Stomach smooth muscle (tissue), 2 donors: ENCODE data around the gene CCDC92B.

Experiments used
- H3K27ac ChIP-seq: one replicate; pipeline ENCODE4 v1.7.0; 2013; ENCODE audit warnings: mild to moderate bottlenecking, low read length, inconsistent platforms
- H3K27me3 ChIP-seq, 2 donors: one replicate each; pipeline ENCODE4 v1.7.0; 2013; ENCODE audit warnings: low read length in 2 of 2; ENCODE audit not compliant: insufficient read depth in 2 of 2, control insufficient read depth in 1 of 2
- H3K36me3 ChIP-seq, 2 donors: one replicate each; pipeline ENCODE4 v1.7.0; 2013; ENCODE audit warnings: low read length in 2 of 2; ENCODE audit not compliant: control insufficient read depth in 2 of 2, insufficient read depth in 2 of 2
- H3K4me1 ChIP-seq: one replicate; pipeline ENCODE4 v1.7.0; 2013; ENCODE audit warnings: low read length; ENCODE audit not compliant: control insufficient read depth, insufficient read depth
- H3K4me3 ChIP-seq, 2 donors: one replicate each; pipeline ENCODE4 v1.7.0; 2013; ENCODE audit warnings: low read length in 2 of 2
- H3K9ac ChIP-seq, 2 donors: one replicate each; pipeline ENCODE4 v1.7.0; 2013; ENCODE audit warnings: low read length in 2 of 2, mild to moderate bottlenecking in 1 of 2
- H3K9me3 ChIP-seq, 2 donors: one replicate each; pipeline ENCODE4 v1.7.0; 2013; ENCODE audit warnings: low read length in 2 of 2; ENCODE audit not compliant: control insufficient read depth in 2 of 2
- donor health status: healthy.
- donor health status: Pancreatic carcinoma.

CCDC92B gene

DNA sequence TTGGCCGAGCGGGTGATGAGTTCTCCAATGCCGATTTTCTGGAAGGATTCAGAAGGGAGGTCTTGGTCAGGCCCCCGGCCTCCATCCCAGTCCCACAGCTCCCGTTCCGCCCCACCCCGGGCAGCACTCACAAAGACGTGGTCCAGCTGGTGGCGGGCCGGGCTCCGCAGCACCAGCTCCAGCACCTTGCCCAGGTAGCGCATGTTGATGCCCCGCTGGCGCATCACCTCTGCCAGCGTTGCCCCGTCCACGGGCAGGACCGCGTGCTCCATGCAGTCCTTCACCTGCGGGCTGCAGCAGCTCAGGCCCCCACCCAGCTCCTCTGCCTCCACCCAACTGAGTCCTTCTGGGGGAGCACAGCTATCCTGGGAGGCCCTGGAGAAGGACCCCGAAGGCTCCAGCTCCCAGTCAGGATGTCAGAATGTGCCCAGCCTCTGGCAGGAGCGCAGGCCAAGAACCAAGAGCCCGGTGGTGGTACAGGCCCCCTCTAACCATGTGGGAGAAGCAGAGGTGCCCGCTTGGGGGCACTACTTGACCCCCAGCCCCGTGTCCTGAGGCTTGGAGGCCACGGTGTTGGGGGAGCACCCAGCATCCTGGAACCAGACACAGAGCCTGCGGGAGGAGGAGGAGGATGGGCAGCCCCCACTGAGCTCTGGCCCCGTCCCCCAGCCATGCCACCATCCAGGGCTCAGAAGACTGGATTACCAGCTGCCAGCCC lies 54.0 kb downstream of the CCDC92B start:
- H3K9ac ChIP-seq: no peak overlapping the region
- H3K36me3 ChIP-seq: peaks cover 35 to 47% of the 10 kb centered on the region in 2 donors
- H3K9me3 ChIP-seq: no peaks in the 10 kb centered on the region
- no peaks in the 10 kb centered on the region for H3K4me1 ChIP-seq
- H3K27me3 ChIP-seq: no peaks in the 10 kb centered on the region
- H3K27ac ChIP-seq: no peak overlapping the region
- no peak overlapping the region for H3K4me3 ChIP-seq

DNA sequence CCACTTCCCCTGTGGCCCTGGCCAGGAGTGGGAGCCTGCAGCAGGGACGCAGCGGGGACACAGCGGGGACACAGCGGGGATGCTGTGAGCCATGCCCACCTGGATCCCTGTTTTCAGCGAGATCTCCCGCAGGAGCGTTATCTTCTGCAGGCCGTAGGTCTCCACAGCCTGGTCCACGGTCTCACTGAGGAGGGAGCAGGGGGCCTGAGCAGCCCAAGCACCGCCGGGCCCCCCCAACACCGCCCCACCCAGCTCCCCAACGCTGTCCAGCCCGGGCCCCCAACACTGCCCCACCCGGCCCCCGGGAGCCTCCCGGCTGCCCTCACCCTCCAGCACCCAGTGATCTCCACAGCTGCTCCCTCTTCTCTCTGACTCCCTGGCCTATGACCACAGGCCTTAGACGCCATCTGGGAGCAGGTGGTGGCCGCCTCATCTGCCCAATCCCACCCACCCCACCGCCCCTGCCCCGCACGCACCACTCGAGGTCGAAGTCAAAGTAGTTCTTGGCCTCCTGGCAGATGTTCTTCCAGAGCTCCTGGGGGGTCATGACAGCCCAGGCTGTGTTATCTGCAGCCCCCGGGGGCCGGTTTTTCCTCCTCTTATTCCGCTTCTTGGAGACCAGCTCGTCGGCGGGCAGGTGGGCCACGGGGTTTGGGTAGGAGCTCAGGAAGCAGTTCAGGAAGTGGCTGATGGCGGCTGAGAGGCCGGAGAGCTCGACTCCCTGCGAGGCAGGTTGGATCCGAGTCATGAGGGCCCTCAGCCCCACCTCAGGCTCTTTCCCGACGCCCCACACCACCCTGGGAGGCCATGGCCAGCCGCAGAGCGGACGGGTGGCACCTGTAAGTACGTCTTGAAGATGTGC lies 54.8 kb downstream of the CCDC92B start:
- Histone ChIP-seq H3K4me3 (no peak overlapping the region), H3K9me3 (no peaks in the 10 kb centered on the region), H3K36me3 (peaks cover 38 to 43% of the 10 kb centered on the region in 2 donors), H3K4me1 (peaks cover under 1% of the 10 kb centered on the region), H3K27ac (no peak overlapping the region), H3K9ac (no peak overlapping the region), H3K27me3 (no peaks in the 10 kb centered on the region)

- peaks cover 32 to 41% of the 10 kb centered on the region in 2 donors for H3K36me3 ChIP-seq
- H3K9me3 ChIP-seq: no peaks in the 10 kb centered on the region
- no peaks in the 10 kb centered on the region for H3K27me3 ChIP-seq
- no peak overlapping the region for H3K4me3 ChIP-seq
- H3K9ac ChIP-seq: no peak overlapping the region
- H3K4me1 ChIP-seq: peaks cover 8% of the 10 kb centered on the region
- no peak overlapping the region for H3K27ac ChIP-seq
These were observed 55.7 kb downstream of the CCDC92B start for GRCh38 chr17:2693561-2694380.

GRCh38 chr17:2692781-2693135 lies 56.7 kb downstream of the CCDC92B start:
- H3K9me3 ChIP-seq: no peaks in the 10 kb centered on the region
- H3K9ac ChIP-seq: no peak overlapping the region
- peaks cover 25 to 38% of the 10 kb centered on the region in 2 donors for H3K36me3 ChIP-seq
- H3K27me3 ChIP-seq: no peaks in the 10 kb centered on the region
- H3K4me3 ChIP-seq: no peak overlapping the region
- H3K4me1 ChIP-seq: peaks cover 8% of the 10 kb centered on the region
- H3K27ac ChIP-seq: no peak overlapping the region

GRCh38 chr17:2691965-2692780 lies 57.3 kb downstream of the CCDC92B start:
- no peaks in the 10 kb centered on the region for H3K27me3 ChIP-seq
- no peak overlapping the region for H3K27ac ChIP-seq
- peaks cover 22 to 38% of the 10 kb centered on the region in 2 donors for H3K36me3 ChIP-seq
- H3K9ac ChIP-seq: no peak overlapping the region
- peaks cover 11% of the 10 kb centered on the region for H3K4me1 ChIP-seq
- H3K9me3 ChIP-seq: no peaks in the 10 kb centered on the region
- no peak overlapping the region for H3K4me3 ChIP-seq

GRCh38 chr17:2691069-2691871 lies 58.2 kb downstream of the CCDC92B start:
- no peak overlapping the region for H3K9ac ChIP-seq
- H3K4me1 ChIP-seq: peaks cover 20% of the 10 kb centered on the region
- peaks cover 18 to 32% of the 10 kb centered on the region in 2 donors for H3K36me3 ChIP-seq
- H3K27ac ChIP-seq: no peak overlapping the region
- no peaks in the 10 kb centered on the region for H3K27me3 ChIP-seq
- H3K9me3 ChIP-seq: no peaks in the 10 kb centered on the region
- no peak overlapping the region for H3K4me3 ChIP-seq

DNA sequence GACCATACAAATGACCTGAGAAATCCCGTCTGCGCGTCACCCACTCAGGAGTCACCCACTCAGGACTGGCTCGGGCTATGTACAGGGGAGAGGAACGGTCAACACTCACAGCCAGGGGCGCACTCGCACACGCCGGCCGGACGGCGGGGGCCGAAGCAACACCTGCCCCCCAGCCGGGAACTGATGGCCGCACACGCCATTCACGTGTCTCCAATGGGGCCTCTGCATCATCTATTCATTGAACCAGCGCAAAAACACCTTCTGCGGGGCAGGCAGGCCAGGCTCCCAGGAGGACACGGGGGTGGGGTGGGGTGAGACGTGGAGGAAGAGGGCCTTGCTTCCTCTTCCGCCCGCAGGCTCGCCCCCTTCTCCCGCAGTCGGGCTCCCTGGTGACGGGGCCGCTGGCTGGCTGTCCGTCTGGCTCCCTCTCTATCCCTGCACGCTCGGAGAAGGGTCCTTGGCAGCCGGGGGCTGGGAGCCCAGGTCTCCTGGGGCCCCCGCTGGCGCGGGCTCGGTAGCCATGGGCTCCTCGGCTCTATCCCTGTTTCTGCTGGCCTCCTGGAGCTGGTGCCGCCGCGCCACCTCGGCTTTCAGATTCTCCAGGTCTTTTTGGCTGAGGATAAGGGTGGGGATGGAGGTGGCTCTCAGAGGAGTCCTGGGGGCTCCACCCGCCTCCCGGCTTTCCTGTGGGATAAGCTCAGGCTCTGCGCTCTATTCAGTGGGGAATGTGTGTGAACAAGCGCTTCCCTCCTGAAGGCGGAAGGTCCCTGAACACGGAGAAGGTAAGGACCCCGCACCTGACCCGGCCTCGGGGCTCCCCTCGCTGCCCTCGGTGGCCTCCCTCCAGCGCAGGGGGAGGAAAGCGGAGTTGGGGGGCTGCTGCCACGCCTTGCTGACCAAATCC lies 59.0 kb downstream of the CCDC92B start:
- Histone ChIP-seq H3K4me1 (peaks cover 22% of the 10 kb centered on the region), H3K4me3 (no peak overlapping the region), H3K9me3 (no peaks in the 10 kb centered on the region), H3K36me3 (peaks cover 11 to 26% of the 10 kb centered on the region in 2 donors), H3K27ac (no peak overlapping the region), H3K9ac (no peak overlapping the region), H3K27me3 (no peaks in the 10 kb centered on the region)

DNA sequence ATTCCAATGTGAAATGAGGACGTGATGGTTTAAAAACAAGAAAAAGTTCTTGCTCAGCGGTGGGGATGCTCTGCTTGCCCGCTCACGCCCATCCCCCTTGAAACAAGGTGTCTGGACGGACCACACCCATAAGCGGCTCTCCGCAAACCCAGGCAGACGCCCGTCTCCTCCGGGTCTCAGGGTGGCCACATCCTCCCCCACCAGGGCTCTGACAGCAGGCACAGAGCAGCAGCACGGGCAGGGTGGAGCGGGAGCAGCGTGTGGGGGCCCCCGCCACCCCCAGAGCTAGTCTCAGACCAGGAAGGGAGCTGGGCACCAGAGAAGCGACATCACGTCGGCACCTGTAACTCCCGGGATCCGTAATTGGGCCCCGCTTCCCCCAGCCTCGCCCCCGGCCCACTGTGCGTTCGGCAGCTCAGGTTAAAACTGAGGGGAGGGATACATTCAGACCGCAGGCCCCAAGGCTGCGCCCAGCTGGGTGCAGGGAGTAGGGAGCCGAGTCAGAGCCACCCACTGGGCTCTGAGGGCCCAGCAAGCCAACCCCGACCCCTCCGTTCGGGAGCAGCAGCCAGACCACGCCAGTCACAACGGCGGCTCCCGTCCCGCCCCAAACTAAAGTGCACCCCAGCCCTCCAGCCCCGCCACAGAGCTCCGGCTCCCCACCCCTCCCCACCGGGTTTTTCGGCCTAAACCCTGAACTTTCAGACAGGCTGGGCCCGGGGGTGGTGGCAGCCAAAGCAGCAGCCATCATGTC lies 59.9 kb downstream of the CCDC92B start:
- peaks cover 22% of the 10 kb centered on the region for H3K4me1 ChIP-seq
- no peaks in the 10 kb centered on the region for H3K9me3 ChIP-seq
- H3K36me3 ChIP-seq: peaks cover 11 to 21% of the 10 kb centered on the region in 2 donors
- H3K4me3 ChIP-seq: no peak overlapping the region
- H3K27me3 ChIP-seq: no peaks in the 10 kb centered on the region
- no peak overlapping the region for H3K27ac ChIP-seq
- H3K9ac ChIP-seq: no peak overlapping the region
